Measurements from ENCODE around the gene KCNH1.

KCNH1 gene

GRCh38 chr1:210695026-210695425, 438.9 kb downstream of the KCNH1 start:
- Histone ChIP-seq H3K9me3 (ENCODE audit: control insufficient read depth, insufficient read depth, low read depth, low read length) (no peaks in the 10 kb centered on the region), H3K27ac (ENCODE audit: extremely low read depth, low read depth, low read length) (no peak overlapping the region), H3K4me3 (ENCODE audit: low read depth, low read length) (no peak overlapping the region), H3K36me3 (ENCODE audit: control insufficient read depth in 2 of 2, insufficient read depth in 1 of 2, low read length in 2 of 2) (no peaks in the 10 kb centered on the region), H3K4me1 (ENCODE audit: control insufficient read depth, insufficient read depth, low read length) (no peaks in the 10 kb centered on the region)
- ChIA-PET CTCF (interaction anchor here (0.6 kb wide), 1 partner anchor 39 kb away, joined by 3 read pairs; no protein-coding TSS in a partner anchor), POLR2A (no interaction called here)
- TF ChIP-seq PRDM4 (tag by site-specific recombination; IDR thresholded peaks at IDR 0.05): no peak
- no peak for TF ChIP-seq ZNF747 (tag by site-specific recombination; IDR thresholded peaks at IDR 0.05)
- no peak for TF ChIP-seq CTCF (tag by site-specific recombination; IDR thresholded peaks at IDR 0.05)
- TF ChIP-seq ZBTB11 (tag by site-specific recombination; conservative IDR thresholded peaks at IDR 0.05; ENCODE audit: low read depth): no peak
- TF ChIP-seq GFI1B (tag by site-specific recombination; IDR thresholded peaks at IDR 0.05): no peak
- TF ChIP-seq ZNF626 (tag by site-specific recombination; IDR thresholded peaks at IDR 0.05): no peak
- no peak for TF ChIP-seq ZNF23 (tag by site-specific recombination; IDR thresholded peaks at IDR 0.05; ENCODE audit: borderline replicate concordance)
- no peak for TF ChIP-seq ZNF211 (tag by site-specific recombination; IDR thresholded peaks at IDR 0.05; ENCODE audit: low read depth)
- TF ChIP-seq MZF1 (tag by site-specific recombination; IDR thresholded peaks at IDR 0.05; ENCODE audit: borderline replicate concordance): no peak
- TF ChIP-seq ZBTB26 (tag by site-specific recombination; optimal IDR thresholded peaks at IDR 0.05): no peak
- no peak for TF ChIP-seq ZNF530 (tag by site-specific recombination; IDR thresholded peaks at IDR 0.05; ENCODE audit: low read depth)
- no peak for TF ChIP-seq ZNF521 (tag by site-specific recombination; IDR thresholded peaks at IDR 0.05)
- no peak for TF ChIP-seq REPIN1 (tag by site-specific recombination; IDR thresholded peaks at IDR 0.05; ENCODE audit: low read depth)
- TF ChIP-seq PRDM10 (tag by site-specific recombination; IDR thresholded peaks at IDR 0.05): no peak
- TF ChIP-seq ZNF175 (tag by site-specific recombination; IDR thresholded peaks at IDR 0.05): no peak
- TF ChIP-seq ZSCAN18 (tag by site-specific recombination; IDR thresholded peaks at IDR 0.05): no peak
- no peak for TF ChIP-seq MEIS1 (CRISPR knock-in tag; IDR thresholded peaks at IDR 0.05; ENCODE audit: borderline replicate concordance)
- no peak for TF ChIP-seq FEZF1 (tag by site-specific recombination; IDR thresholded peaks at IDR 0.05)

Data from HEK293 (cell line).